ENCODE measurements around the gene RBKS.

The RBKS gene

GRCh38 chr2:27931361-27931950 lies 41.3 kb upstream of the RBKS start:
- Histone ChIP-seq H3K36me3 (ENCODE audit: control insufficient read depth in 2 of 2, insufficient read depth in 1 of 2, low read length in 2 of 2) (no peaks in the 10 kb centered on the region), H3K4me1 (ENCODE audit: control insufficient read depth, insufficient read depth, low read length) (no peaks in the 10 kb centered on the region)
- POLR2A ChIA-PET = no interaction called here

GRCh38 chr2:27929916-27930486 lies 39.8 kb upstream of the RBKS start:
- Histone ChIP-seq H3K9me3 (ENCODE audit: control insufficient read depth, insufficient read depth, low read depth, low read length) (no peaks in the 10 kb centered on the region), H3K4me1 (ENCODE audit: control insufficient read depth, insufficient read depth, low read length) (no peaks in the 10 kb centered on the region), H3K36me3 (ENCODE audit: control insufficient read depth in 2 of 2, insufficient read depth in 1 of 2, low read length in 2 of 2) (no peaks in the 10 kb centered on the region), H3K4me3 (ENCODE audit: low read depth, low read length) (no peak overlapping the region), H3K27ac (ENCODE audit: extremely low read depth, low read depth, low read length) (no peak overlapping the region)
- ChIA-PET POLR2A (no interaction called here), CTCF (no interaction called here)
- TF ChIP-seq ZEB2 (tag by site-specific recombination; IDR thresholded peaks at IDR 0.05) (no peak), ZFP41 (tag by site-specific recombination; IDR thresholded peaks at IDR 0.05; ENCODE audit: borderline replicate concordance) (no peak), AEBP2 (tag by site-specific recombination; IDR thresholded peaks at IDR 0.05; ENCODE audit: borderline replicate concordance) (no peak), ZBTB8A (tag by site-specific recombination; IDR thresholded peaks at IDR 0.05) (no peak), ZNF335 (tag by site-specific recombination; conservative IDR thresholded peaks at IDR 0.05) (0 out of 2 replicates have a peak, but pooled peaks have one; percentile 33)

More at GRCh38 chr2:27931361-27931950, 41.3 kb upstream of the RBKS start:
- H3K4me3 ChIP-seq (ENCODE audit: low read depth, low read length) = no peak overlapping the region
- H3K9me3 ChIP-seq (ENCODE audit: control insufficient read depth, insufficient read depth, low read depth, low read length) = no peaks in the 10 kb centered on the region
- TF ChIP-seq ZNF423 (tag by site-specific recombination; IDR thresholded peaks at IDR 0.05) (no peak), ZBTB7A (tag by site-specific recombination; IDR thresholded peaks at IDR 0.05; ENCODE audit: low read depth) (no peak), ZNF398 (tag by site-specific recombination; IDR thresholded peaks at IDR 0.05) (no peak), ZNF610 (tag by site-specific recombination; IDR thresholded peaks at IDR 0.05; ENCODE audit: borderline replicate concordance) (no peak), HOXC10 (CRISPR knock-in tag; IDR thresholded peaks at IDR 0.05) (no peak), KLF1 (tag by site-specific recombination; IDR thresholded peaks at IDR 0.05) (no peak), SP7 (tag by site-specific recombination; IDR thresholded peaks at IDR 0.05) (no peak), ZNF501 (tag by site-specific recombination; IDR thresholded peaks at IDR 0.05) (no peak), PBX3 (CRISPR knock-in tag; IDR thresholded peaks at IDR 0.05) (no peak), ZNF704 (tag by site-specific recombination; IDR thresholded peaks at IDR 0.05) (no peak), ZNF341 (tag by site-specific recombination; IDR thresholded peaks at IDR 0.05; ENCODE audit: low read depth) (no peak), ELK4 (IDR thresholded peaks at IDR 0.05; ENCODE audit: borderline replicate concordance, low read depth, low read length) (no peak)
- H3K27ac ChIP-seq (ENCODE audit: extremely low read depth, low read depth, low read length) = no peak overlapping the region
- CTCF ChIA-PET = no interaction called here

Measured in HEK293 (cell line).